Mesenchymal stem cell (in vitro differentiated cells and primary cell): Measurements from ENCODE around the gene APOA1.
A peak's percentile ranks its signal among the peaks of the same experiment; 100 is the strongest.

Experiments
- DNase-seq: peaks from one replicate; pipeline ENCODE4 v3.0.0-alpha.2; 2013
- H2AFZ ChIP-seq: one replicate; pipeline ENCODE4 v1.6.1; 2013; ENCODE audit warnings: low read depth, mild to moderate bottlenecking, control low read depth, inconsistent platforms, low read length, moderate library complexity
- H2AK5ac ChIP-seq: 2 replicates; pipeline ENCODE4 v1.6.1; 2013; ENCODE audit warnings: low read length, moderate library complexity, mild to moderate bottlenecking, inconsistent platforms; ENCODE audit not compliant: severe bottlenecking
- H2BK120ac ChIP-seq: one replicate; pipeline ENCODE4 v1.6.1; 2013; ENCODE audit warnings: low read depth, mild to moderate bottlenecking, inconsistent platforms, low read length, moderate library complexity
- H2BK12ac ChIP-seq, 2 experiments: one replicate each; pipeline ENCODE4 v1.6.1; 2013; ENCODE audit warnings: inconsistent platforms in 2 of 2, low read length in 2 of 2, mild to moderate bottlenecking in 2 of 2, moderate library complexity in 2 of 2, control low read depth in 1 of 2
- H2BK15ac ChIP-seq: one replicate; pipeline ENCODE4 v1.6.1; 2013; ENCODE audit warnings: mild to moderate bottlenecking, low read depth, inconsistent platforms; ENCODE audit not compliant: poor library complexity, severe bottlenecking
- H2BK5ac ChIP-seq: 2 replicates; pipeline ENCODE4 v1.6.1; 2013; ENCODE audit warnings: low read depth, mild to moderate bottlenecking, low read length, control low read depth, inconsistent platforms; ENCODE audit not compliant: poor library complexity, severe bottlenecking
- H3K14ac ChIP-seq, 2 experiments: one replicate each; pipeline ENCODE4 v1.6.1; 2013; ENCODE audit warnings: inconsistent platforms in 2 of 2, low read length in 2 of 2, control low read depth in 1 of 2, mild to moderate bottlenecking in 1 of 2, moderate library complexity in 1 of 2
- H3K18ac ChIP-seq, 2 experiments: one replicate each; pipeline ENCODE4 v1.6.1; 2013; ENCODE audit warnings: inconsistent platforms in 2 of 2, low read length in 2 of 2, control low read depth in 1 of 2, low read depth in 1 of 2, mild to moderate bottlenecking in 1 of 2
- H3K23ac ChIP-seq, 2 experiments: one replicate each; pipeline ENCODE4 v1.6.1; 2013; ENCODE audit warnings: inconsistent platforms in 2 of 2, low read length in 2 of 2, mild to moderate bottlenecking in 2 of 2, moderate library complexity in 2 of 2, control low read depth in 1 of 2
- H3K27ac ChIP-seq: 2 replicates; pipeline ENCODE4 v1.5.1; 2013; ENCODE audit warnings: mild to moderate bottlenecking, moderate library complexity, low read length, control low read depth, inconsistent platforms; ENCODE audit not compliant: poor library complexity, severe bottlenecking
- H3K27me3 ChIP-seq, 2 experiments: 2 replicates each; pipeline versions ENCODE4 v1.6.1 to v1.7.0; 2013; ENCODE audit warnings: low read length in 2 of 2, mild to moderate bottlenecking in 2 of 2, moderate library complexity in 2 of 2, control low read depth in 1 of 2, inconsistent platforms in 1 of 2; ENCODE audit not compliant: control insufficient read depth in 1 of 2, insufficient read depth in 1 of 2
- H3K36me3 ChIP-seq, 2 experiments: 2 replicates each; pipeline versions ENCODE4 v1.6.1 to v1.7.0; 2013; ENCODE audit warnings: low read length in 2 of 2, control low read depth in 1 of 2, inconsistent platforms in 1 of 2, low read depth in 1 of 2, mild to moderate bottlenecking in 1 of 2; ENCODE audit not compliant: insufficient read depth in 2 of 2, control insufficient read depth in 1 of 2
- H3K4ac ChIP-seq, 2 experiments: one replicate each; pipeline ENCODE4 v1.6.1; 2013; ENCODE audit warnings: inconsistent platforms in 2 of 2, low read length in 2 of 2, mild to moderate bottlenecking in 2 of 2, moderate library complexity in 2 of 2, control low read depth in 1 of 2, low read depth in 1 of 2
- H3K4me1 ChIP-seq: 2 replicates; pipeline ENCODE4 v1.6.1; 2013; ENCODE audit warnings: low read depth, low read length, control low read depth; ENCODE audit not compliant: control insufficient read depth, insufficient read depth
- H3K4me2 ChIP-seq: 2 replicates; pipeline ENCODE4 v1.6.1; 2013; ENCODE audit warnings: low read length, mild to moderate bottlenecking, inconsistent platforms; ENCODE audit not compliant: poor library complexity, severe bottlenecking
- H3K4me3 ChIP-seq, 2 experiments: 2 replicates each; pipeline versions ENCODE4 v1.5.1 to v1.7.0; 2013; ENCODE audit warnings: low read length in 2 of 2, mild to moderate bottlenecking in 2 of 2, control low read depth in 1 of 2, low read depth in 1 of 2; ENCODE audit not compliant: insufficient read depth in 1 of 2
- H3K79me1 ChIP-seq: replicated peaks from 2 replicates; pipeline ENCODE4 v1.6.1; 2013; ENCODE audit warnings: mild to moderate bottlenecking, control low read depth, low read length, inconsistent platforms; ENCODE audit not compliant: poor library complexity, severe bottlenecking
- H3K9ac ChIP-seq: 2 replicates; pipeline ENCODE4 v1.7.0; 2013; ENCODE audit warnings: mild to moderate bottlenecking, low read length, moderate library complexity
- H3K9me3 ChIP-seq: 2 replicates; pipeline ENCODE4 v1.7.0; 2013; ENCODE audit warnings: mild to moderate bottlenecking, low read length; ENCODE audit not compliant: control insufficient read depth
- H4K8ac ChIP-seq: one replicate; pipeline ENCODE4 v1.6.1; 2013; ENCODE audit warnings: inconsistent platforms, mild to moderate bottlenecking, low read length, moderate library complexity
- H4K91ac ChIP-seq: one replicate; pipeline ENCODE4 v1.6.1; 2013; ENCODE audit warnings: mild to moderate bottlenecking, low read length, inconsistent platforms
- WGBS: methylation state at CpG from one replicate; pipeline ENCODE4 v1.1.7; 2013; ENCODE audit warnings: mixed read lengths; 5-methylcytosine and 5-hydroxymethylcytosine counted together

The APOA1 gene

GRCh38 chr11:116830184-116830912 lies 7.1 kb downstream of the APOA1 start:
- no peak overlapping the region for H2BK5ac ChIP-seq
- H2BK12ac ChIP-seq, result no peak overlapping the region
- no peak for DNase-seq
- H3K4ac ChIP-seq, result no peak overlapping the region
- H4K91ac ChIP-seq, result no peak overlapping the region
- no peaks in the 10 kb centered on the region for H3K36me3 ChIP-seq
- no peak overlapping the region for H3K4me3 ChIP-seq
- no peak overlapping the region for H3K23ac ChIP-seq
- no peak overlapping the region for H3K27ac ChIP-seq
- H3K18ac ChIP-seq, result no peak overlapping the region
- H4K8ac ChIP-seq, result no peak overlapping the region
- peaks cover 5% of the 10 kb centered on the region for H3K4me1 ChIP-seq
- H3K4me2 ChIP-seq, result no peak overlapping the region
- H3K14ac ChIP-seq, result no peak overlapping the region
- 90% methylated on average over 17 of the region's 17 CpGs for WGBS
- H3K9me3 ChIP-seq, result no peaks in the 10 kb centered on the region
- no peak overlapping the region for H2BK15ac ChIP-seq
- H2BK120ac ChIP-seq, result no peak overlapping the region
- no peaks in the 10 kb centered on the region for H3K79me1 ChIP-seq
- no peak overlapping the region for H3K9ac ChIP-seq
- no peak overlapping the region for H2AK5ac ChIP-seq
- peaks cover 0 to 19% of the 10 kb centered on the region in 2 experiments for H3K27me3 ChIP-seq
- H2AFZ ChIP-seq, result no peak overlapping the region

- H4K91ac ChIP-seq, result no peak within 1 kb of the TSS
- no peak within 1 kb of the TSS for H3K23ac ChIP-seq
- H3K18ac ChIP-seq, result no peak within 1 kb of the TSS
- H3K36me3 ChIP-seq, result no peaks in the 10 kb centered on the region
- peaks cover 0 to 19% of the 10 kb centered on the region in 2 experiments for H3K27me3 ChIP-seq
- no peak within 1 kb of the TSS for H3K4me3 ChIP-seq
- peak within 1 kb of the TSS in 1 of 2 experiments; percentile 30 for H3K4ac ChIP-seq
- H2AK5ac ChIP-seq, result no peak within 1 kb of the TSS
- no peak within 1 kb of the TSS for H2BK15ac ChIP-seq
- H3K4me2 ChIP-seq, result no peak within 1 kb of the TSS
- H3K14ac ChIP-seq, result no peak within 1 kb of the TSS
- no peak within 1 kb of the TSS for H2AFZ ChIP-seq
- no peak within 1 kb of the TSS for H2BK120ac ChIP-seq
- H2BK12ac ChIP-seq, result peak within 1 kb of the TSS in 1 of 2 experiments; percentile 19
- peak; percentile 24 for DNase-seq
- H4K8ac ChIP-seq, result no peak within 1 kb of the TSS
- no peak within 1 kb of the TSS for H2BK5ac ChIP-seq
- H3K4me1 ChIP-seq, result peaks cover 5% of the 10 kb centered on the region
- no peak within 1 kb of the TSS for H3K9ac ChIP-seq
- no peaks in the 10 kb centered on the region for H3K79me1 ChIP-seq
- no peaks in the 10 kb centered on the region for H3K9me3 ChIP-seq
- WGBS, result 53% methylated on average over 7 of the region's 9 CpGs
- no peak within 1 kb of the TSS for H3K27ac ChIP-seq
Measured at GRCh38 chr11:116829525-116830183, 7.8 kb downstream of the APOA1 start, which contains the start of gene APOC3. APOC3 (plus strand) TSS chr11:116829907; CDS start chr11:116830583, 676 bp downstream.

GRCh38 chr11:116828632-116829524 lies 8.5 kb downstream of the APOA1 start:
- Histone ChIP-seq H3K27me3 (peaks cover 0 to 19% of the 10 kb centered on the region in 2 experiments), H2BK15ac (no peak overlapping the region), H4K8ac (no peak overlapping the region), H3K4me2 (no peak overlapping the region), H3K9me3 (no peaks in the 10 kb centered on the region), H3K23ac (no peak overlapping the region), H3K9ac (no peak overlapping the region), H2BK12ac (no peak overlapping the region), H3K27ac (no peak overlapping the region), H2AK5ac (no peak overlapping the region), H2BK120ac (no peak overlapping the region), H3K4ac (peak overlapping the region in 1 of 2 experiments; percentile 30), H3K4me3 (no peak overlapping the region), H4K91ac (no peak overlapping the region), H3K79me1 (no peaks in the 10 kb centered on the region), H3K14ac (no peak overlapping the region), H2AFZ (no peak overlapping the region), H2BK5ac (no peak overlapping the region), H3K18ac (no peak overlapping the region), H3K4me1 (peaks cover 5% of the 10 kb centered on the region), H3K36me3 (no peaks in the 10 kb centered on the region)
- 60% methylated on average over 12 of the region's 16 CpGs for WGBS
- DNase-seq, result no peak

- Histone ChIP-seq H3K4ac (no peak overlapping the region), H3K14ac (no peak overlapping the region), H3K18ac (no peak overlapping the region), H3K27ac (no peak overlapping the region), H2AFZ (no peak overlapping the region), H2AK5ac (no peak overlapping the region), H3K9ac (no peak overlapping the region), H3K4me2 (no peak overlapping the region), H4K8ac (no peak overlapping the region), H2BK5ac (no peak overlapping the region), H3K79me1 (no peaks in the 10 kb centered on the region), H3K23ac (no peak overlapping the region), H3K4me3 (no peak overlapping the region), H2BK120ac (no peak overlapping the region), H3K9me3 (no peaks in the 10 kb centered on the region), H2BK15ac (no peak overlapping the region), H2BK12ac (no peak overlapping the region), H3K4me1 (peaks cover 5% of the 10 kb centered on the region), H3K36me3 (no peaks in the 10 kb centered on the region), H4K91ac (no peak overlapping the region), H3K27me3 (peaks cover 0 to 17% of the 10 kb centered on the region in 2 experiments)
- WGBS, result 95% methylated on average over 6 of the region's 6 CpGs
- DNase-seq, result no peak
Measured at GRCh38 chr11:116827461-116827860, 10.0 kb downstream of the APOA1 start.
